ENCODE measurements around the gene HHAT.

Gene HHAT

GRCh38 chr1:210608767-210609166 lies 280.1 kb downstream of the HHAT start:
- no peak overlapping the region for H3K4me3 ChIP-seq (ENCODE audit: low read depth, low read length)
- DNase-seq (ENCODE audit: low read depth), result no peak

GRCh38 chr1:210616356-210616755 lies 287.7 kb downstream of the HHAT start:
- DNase-seq (ENCODE audit: low read depth), result no peak
- H3K4me3 ChIP-seq (ENCODE audit: low read depth, low read length), result no peak overlapping the region

- DNase-seq (ENCODE audit: low read depth), result no peak
- H3K4me3 ChIP-seq (ENCODE audit: low read depth, low read length), result no peak overlapping the region
Measured at GRCh38 chr1:210617293-210617692, 288.6 kb downstream of the HHAT start.

GRCh38 chr1:210618369-210618768 lies 289.7 kb downstream of the HHAT start:
- H3K4me3 ChIP-seq (ENCODE audit: low read depth, low read length), result no peak overlapping the region

GRCh38 chr1:210620867-210621488 lies 292.3 kb downstream of the HHAT start:
- no peak for DNase-seq (ENCODE audit: low read depth)
- H3K4me3 ChIP-seq (ENCODE audit: low read depth, low read length), result no peak overlapping the region

More at GRCh38 chr1:210618369-210618768, 289.7 kb downstream of the HHAT start:
- no peak for DNase-seq (ENCODE audit: low read depth)

- no peak for DNase-seq (ENCODE audit: low read depth)
- H3K4me3 ChIP-seq (ENCODE audit: low read depth, low read length), result no peak overlapping the region
Measured at GRCh38 chr1:210621712-210622111, 293.0 kb downstream of the HHAT start.

GRCh38 chr1:210624722-210625121 lies 296.0 kb downstream of the HHAT start:
- H3K4me3 ChIP-seq (ENCODE audit: low read depth, low read length), result no peak overlapping the region
- no peak for DNase-seq (ENCODE audit: low read depth)

GRCh38 chr1:210625715-210626114 lies 297.0 kb downstream of the HHAT start:
- H3K4me3 ChIP-seq (ENCODE audit: low read depth, low read length), result no peak overlapping the region
- DNase-seq (ENCODE audit: low read depth), result no peak

- no peak for DNase-seq (ENCODE audit: low read depth)
Measured at GRCh38 chr1:210626341-210626740, 297.6 kb downstream of the HHAT start.

GRCh38 chr1:210627755-210628154 lies 299.1 kb downstream of the HHAT start:
- no peak for DNase-seq (ENCODE audit: low read depth)

More at GRCh38 chr1:210626341-210626740, 297.6 kb downstream of the HHAT start:
- no peak overlapping the region for H3K4me3 ChIP-seq (ENCODE audit: low read depth, low read length)

GRCh38 chr1:210629276-210629675 lies 300.6 kb downstream of the HHAT start:
- DNase-seq (ENCODE audit: low read depth), result no peak
- H3K4me3 ChIP-seq (ENCODE audit: low read depth, low read length), result no peak overlapping the region

More at GRCh38 chr1:210627755-210628154, 299.1 kb downstream of the HHAT start:
- H3K4me3 ChIP-seq (ENCODE audit: low read depth, low read length), result no peak overlapping the region

- DNase-seq (ENCODE audit: low read depth), result no peak
- no peak overlapping the region for H3K4me3 ChIP-seq (ENCODE audit: low read depth, low read length)
Measured at GRCh38 chr1:210631399-210631798, 302.7 kb downstream of the HHAT start.

GRCh38 chr1:210633140-210633539 lies 304.4 kb downstream of the HHAT start:
- no peak overlapping the region for H3K4me3 ChIP-seq (ENCODE audit: low read depth, low read length)
- no peak for DNase-seq (ENCODE audit: low read depth)

GRCh38 chr1:210633636-210634035 lies 304.9 kb downstream of the HHAT start:
- DNase-seq (ENCODE audit: low read depth), result no peak
- no peak overlapping the region for H3K4me3 ChIP-seq (ENCODE audit: low read depth, low read length)

- no peak overlapping the region for H3K4me3 ChIP-seq (ENCODE audit: low read depth, low read length)
- DNase-seq (ENCODE audit: low read depth), result no peak
Measured at GRCh38 chr1:210635108-210635507, 306.4 kb downstream of the HHAT start.

GRCh38 chr1:210641582-210641981 lies 312.9 kb downstream of the HHAT start:
- DNase-seq (ENCODE audit: low read depth), result no peak
- no peak overlapping the region for H3K4me3 ChIP-seq (ENCODE audit: low read depth, low read length)

- DNase-seq (ENCODE audit: low read depth), result no peak
- no peak overlapping the region for H3K4me3 ChIP-seq (ENCODE audit: low read depth, low read length)
Measured at GRCh38 chr1:210645582-210646257, 317.0 kb downstream of the HHAT start.

GRCh38 chr1:210646258-210646616 lies 317.5 kb downstream of the HHAT start:
- no peak for DNase-seq (ENCODE audit: low read depth)
- no peak overlapping the region for H3K4me3 ChIP-seq (ENCODE audit: low read depth, low read length)

GRCh38 chr1:210647406-210648333 lies 319.0 kb downstream of the HHAT start:
- DNase-seq (ENCODE audit: low read depth), result peak; percentile 40
- no peak overlapping the region for H3K4me3 ChIP-seq (ENCODE audit: low read depth, low read length)

- DNase-seq (ENCODE audit: low read depth), result no peak
- no peak overlapping the region for H3K4me3 ChIP-seq (ENCODE audit: low read depth, low read length)
Measured at GRCh38 chr1:210648588-210649269, 320.0 kb downstream of the HHAT start.
